HG02642 (cell line): ENCODE data around the gene TIGIT.

ENCODE experiments used
- ATAC-seq: cut with Tn5 transposase; IDR thresholded peaks from one replicate; pipeline ENCODE4 v1.9.1; 2021; ENCODE audit warnings: mild to moderate bottlenecking; ENCODE audit not compliant: unreplicated experiment, poor library complexity

Gene TIGIT

DNA sequence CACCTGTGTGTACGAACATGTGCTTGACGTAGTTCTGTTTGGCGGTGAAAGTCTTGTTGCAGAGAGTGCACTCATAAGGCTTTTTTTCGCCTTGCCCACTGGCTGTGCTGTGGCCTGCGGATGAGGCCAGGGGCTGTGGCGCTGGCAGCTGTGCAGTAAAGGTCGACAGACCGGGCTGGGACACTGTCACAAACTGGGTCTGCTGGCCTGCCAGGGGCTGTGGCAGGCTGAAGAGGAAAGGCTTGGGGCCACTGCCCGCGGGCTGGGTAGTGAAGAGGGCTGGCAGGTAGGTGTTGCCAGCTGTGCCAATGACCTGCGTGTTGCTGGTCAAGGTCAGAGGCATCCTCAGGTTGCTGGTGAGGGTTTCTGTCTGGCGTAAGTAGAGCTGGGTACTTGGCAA is 56.4 kb downstream of the TIGIT start:
- ATAC-seq: no peak

DNA sequence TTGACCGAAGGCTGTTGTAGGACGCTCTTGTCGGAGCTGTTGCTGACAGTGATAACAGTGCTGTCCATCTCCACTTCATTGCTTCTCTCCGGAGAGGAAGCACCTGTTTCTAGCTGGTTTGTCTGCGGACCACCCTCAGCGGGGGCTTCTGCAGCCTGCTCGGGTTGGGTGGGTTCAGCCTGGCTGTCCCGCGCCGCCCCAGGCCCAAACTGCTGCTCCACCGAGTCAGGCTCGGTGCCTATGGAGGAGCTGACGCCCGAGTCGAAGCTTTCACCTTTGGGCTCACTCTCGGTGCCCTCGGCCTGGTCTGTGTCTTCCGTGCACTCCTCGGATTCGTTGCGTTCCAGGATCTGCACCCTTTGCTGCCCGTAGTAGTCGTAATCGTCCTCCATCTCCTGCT is 56.9 kb downstream of the TIGIT start:
- ATAC-seq: no peak

DNA sequence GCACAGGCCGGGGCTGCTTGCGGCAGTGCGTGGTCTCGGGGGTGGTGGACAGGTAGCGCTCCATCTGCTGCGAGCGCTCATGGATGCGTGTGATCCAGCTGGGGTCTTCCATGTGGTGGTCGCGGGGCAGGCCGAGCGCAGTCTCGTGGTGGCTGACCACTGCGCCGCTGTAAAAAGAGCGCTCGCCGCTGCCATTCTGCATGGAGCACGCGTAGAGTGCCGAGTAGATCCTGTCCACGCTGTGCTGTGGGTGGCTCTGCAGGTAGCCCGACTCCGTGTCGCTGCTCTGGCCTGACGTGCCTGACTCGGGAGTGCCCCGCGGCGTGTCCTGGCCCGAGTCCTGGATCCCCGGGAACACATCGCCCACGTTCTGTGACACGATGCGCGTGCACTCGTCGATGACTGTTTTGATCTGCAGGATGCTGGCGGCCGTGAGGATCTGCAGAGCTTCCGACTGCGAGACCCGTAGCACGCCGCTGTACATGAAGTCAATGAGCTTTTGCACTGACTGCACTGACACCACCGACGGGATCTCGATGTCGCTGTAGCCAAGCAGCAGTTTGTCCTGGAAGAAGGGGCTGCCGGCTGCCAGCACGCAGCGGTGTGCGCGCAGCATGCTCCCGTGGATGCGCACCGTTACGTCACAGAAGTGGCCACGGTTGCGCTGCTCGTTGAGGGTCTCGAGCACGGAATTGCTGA is 57.4 kb downstream of the TIGIT start:
- ATAC-seq: no peak

DNA sequence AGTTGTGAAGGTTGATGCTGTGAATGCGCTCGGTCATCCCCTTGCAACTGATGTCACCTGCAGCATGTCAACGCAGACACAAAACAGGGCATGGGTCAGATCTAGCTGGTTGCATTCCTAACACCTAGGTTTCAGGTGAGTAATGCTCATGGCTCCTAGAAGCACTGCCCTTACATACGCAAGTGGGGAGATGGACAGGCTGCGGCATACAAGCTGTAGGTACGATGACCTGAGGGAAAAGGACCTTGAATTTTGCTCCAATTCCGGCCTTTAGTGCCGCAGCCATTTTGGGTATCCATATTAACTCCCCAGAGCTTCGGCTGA is 58.0 kb downstream of the TIGIT start:
- no peak for ATAC-seq

DNA sequence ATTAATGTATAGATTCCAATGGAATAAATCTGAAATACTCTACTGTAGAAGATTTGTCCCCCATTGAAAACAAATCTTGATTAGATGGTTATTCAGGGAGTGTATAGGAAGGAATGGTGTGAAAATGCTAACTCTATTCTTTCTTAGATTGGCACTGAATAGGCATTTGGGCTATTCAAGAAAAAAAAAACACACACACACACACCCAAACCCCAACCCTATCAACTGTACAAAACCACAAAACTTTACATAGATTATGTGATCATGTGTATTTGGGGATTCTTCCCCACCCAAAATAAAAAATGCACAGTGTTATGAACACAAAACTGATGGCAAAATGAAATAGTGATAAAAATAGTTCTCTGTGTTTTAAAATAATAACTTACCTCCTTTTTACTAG is 61.8 kb downstream of the TIGIT start:
- no peak for ATAC-seq

DNA sequence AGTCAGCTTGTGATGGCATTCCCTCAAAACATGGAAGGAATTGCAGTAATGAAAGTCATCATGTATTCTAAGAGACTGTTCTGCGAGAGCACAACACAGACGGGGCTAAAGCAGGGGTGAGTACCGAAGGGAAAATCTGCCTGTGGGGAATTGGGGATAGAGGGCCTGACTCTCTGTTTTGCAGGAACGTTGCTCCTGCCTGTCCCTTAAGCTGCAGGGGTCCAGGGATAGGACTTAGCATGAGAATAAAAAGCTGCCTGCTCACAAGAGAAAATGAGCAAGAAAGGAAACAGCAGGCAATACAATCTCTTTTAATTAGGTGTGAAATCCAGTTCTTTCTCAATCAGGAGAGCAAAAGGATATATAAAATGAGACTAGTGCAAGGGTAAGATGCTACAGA is 62.2 kb downstream of the TIGIT start:
- ATAC-seq: no peak

DNA sequence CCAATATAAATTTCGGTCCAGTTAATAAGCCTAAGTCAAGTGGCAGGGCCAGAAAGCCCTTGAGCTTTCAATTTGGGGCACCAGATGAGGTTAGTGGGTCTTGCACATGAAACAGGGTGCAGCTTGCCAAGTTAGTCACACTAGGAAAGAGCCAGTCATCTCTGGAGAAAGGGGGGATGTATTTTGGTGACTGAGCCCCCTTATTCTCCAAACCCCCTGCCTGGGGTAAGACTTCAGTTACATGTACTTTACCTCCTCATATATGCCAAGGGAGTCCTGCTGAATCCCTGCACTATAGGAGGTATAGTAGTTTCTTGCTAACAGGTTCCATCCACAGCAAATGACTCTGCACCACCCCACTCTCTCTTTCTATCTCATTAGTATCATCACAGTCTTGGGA is 62.7 kb downstream of the TIGIT start:
- no peak for ATAC-seq
